GM19467 (cell line): ENCODE measurements around the gene MBD1.
"Not testable (repeated sequence)": the region's sequence is repeated elsewhere in the genome, so short reads cannot be mapped to it uniquely, and the experiment has no call there.

Experiments
- ATAC-seq: cut with Tn5 transposase; IDR thresholded peaks from one replicate; pipeline ENCODE4 v1.9.1; 2021; ENCODE audit warnings: mild to moderate bottlenecking, moderate library complexity; ENCODE audit not compliant: unreplicated experiment

The MBD1 gene

GRCh38 chr18:50275503-50276036 lies 5.8 kb downstream of the MBD1 start:
- no peak for ATAC-seq

GRCh38 chr18:50274941-50275340 lies 6.4 kb downstream of the MBD1 start:
- ATAC-seq, result no peak

- ATAC-seq, result no peak
Measured at GRCh38 chr18:50274044-50274442, 7.3 kb downstream of the MBD1 start.

GRCh38 chr18:50273203-50274043 lies 7.9 kb downstream of the MBD1 start:
- ATAC-seq, result no peak

GRCh38 chr18:50272568-50272967 lies 8.8 kb downstream of the MBD1 start:
- no peak for ATAC-seq

- ATAC-seq, result peak; percentile 74
Measured at GRCh38 chr18:50268022-50268747, 13.1 kb downstream of the MBD1 start.

- ATAC-seq, result peak; percentile 79
Measured at GRCh38 chr18:50266248-50266704, 15.0 kb downstream of the MBD1 start, which contains the start of gene CFAP53. Gene CFAP53, minus strand, starts transcription at chr18:50266495. Its CDS starts 91 bp downstream, at chr18:50266404.

GRCh38 chr18:50262977-50263376 lies 18.3 kb downstream of the MBD1 start:
- ATAC-seq, result no peak

- no peak for ATAC-seq
Measured at GRCh38 chr18:50250935-50251334, 30.4 kb downstream of the MBD1 start.

GRCh38 chr18:50249576-50249975 lies 31.7 kb downstream of the MBD1 start:
- no peak for ATAC-seq

GRCh38 chr18:50247561-50247960 lies 33.8 kb downstream of the MBD1 start:
- no peak for ATAC-seq

- ATAC-seq, result not testable (repeated sequence)
Measured at GRCh38 chr18:50241768-50242167, 39.6 kb downstream of the MBD1 start.

GRCh38 chr18:50240080-50240563 lies 41.2 kb downstream of the MBD1 start:
- ATAC-seq, result no peak

- ATAC-seq, result no peak
Measured at GRCh38 chr18:50232419-50232818, 48.9 kb downstream of the MBD1 start.

GRCh38 chr18:50231621-50232020 lies 49.7 kb downstream of the MBD1 start:
- ATAC-seq, result no peak

GRCh38 chr18:50220249-50220648 lies 61.1 kb downstream of the MBD1 start:
- ATAC-seq, result not testable (repeated sequence)
